ENCODE results near the gene ZFAND3.

Gene ZFAND3

DNA sequence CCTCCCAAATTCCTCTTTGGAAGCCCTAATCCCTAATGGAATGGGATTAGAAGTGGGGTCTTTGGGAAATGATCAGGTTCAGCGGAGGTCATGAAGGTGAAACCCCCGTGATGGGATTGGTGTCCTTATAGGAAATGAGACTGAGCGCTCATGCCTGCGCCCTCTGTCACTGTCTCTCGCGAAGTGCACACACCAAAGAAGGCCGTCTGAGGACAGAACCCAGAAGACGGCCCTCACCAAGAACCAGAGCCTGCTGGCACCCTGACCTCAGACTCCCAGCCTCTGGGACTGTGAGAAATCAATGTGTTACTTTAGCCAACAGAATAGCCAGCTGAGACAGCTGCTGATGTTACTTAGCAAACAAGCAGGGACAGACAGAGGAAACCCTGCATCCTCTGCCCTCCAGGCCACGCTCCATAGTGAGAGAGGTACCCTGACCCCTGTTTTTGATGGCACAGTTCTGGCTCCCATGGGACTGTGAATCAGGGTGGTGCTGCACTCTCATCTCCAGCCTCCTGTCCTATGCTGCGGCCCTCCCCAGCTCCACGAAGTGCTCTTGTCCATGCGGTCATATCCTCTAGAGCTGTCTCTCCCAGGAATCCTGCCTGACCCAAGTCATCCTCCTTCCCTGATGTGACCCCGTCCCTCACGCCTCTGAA is 369.3 kb downstream of the ZFAND3 start:
- Mint-ChIP-seq H3K4me3 (no peak overlapping the region), H3K9me3 (no peaks in the 10 kb centered on the region), H3K27ac (no peak overlapping the region), H3K27me3 (no peaks in the 10 kb centered on the region), H3K36me3 (ENCODE audit: low read depth) (peaks cover 17% of the 10 kb centered on the region), H3K4me1 (ENCODE audit: low read depth) (no peaks in the 10 kb centered on the region)

DNA sequence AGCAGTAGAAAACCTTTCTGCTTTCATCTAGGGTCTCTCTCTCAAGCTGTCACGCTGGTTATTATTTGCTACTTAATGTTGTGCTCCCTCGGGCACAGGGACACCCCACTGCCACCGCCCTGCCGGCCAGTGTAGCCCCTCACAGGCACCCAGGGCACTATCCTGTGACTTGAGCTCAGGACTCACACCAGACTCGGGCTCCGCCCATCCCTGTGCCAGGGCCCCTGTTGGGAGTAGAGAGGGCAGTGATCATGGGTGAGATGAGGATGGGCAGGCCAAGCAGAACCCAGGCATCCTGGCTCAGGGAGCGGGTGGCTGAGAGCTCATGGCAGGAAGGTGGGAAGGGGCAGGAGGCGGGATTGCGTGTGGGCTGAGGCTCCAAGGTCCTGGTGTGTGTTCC is 371.9 kb downstream of the ZFAND3 start:
- Mint-ChIP-seq H3K27me3 (no peaks in the 10 kb centered on the region), H3K4me3 (no peak overlapping the region), H3K27ac (no peak overlapping the region), H3K4me1 (ENCODE audit: low read depth) (no peaks in the 10 kb centered on the region), H3K9me3 (no peaks in the 10 kb centered on the region), H3K36me3 (ENCODE audit: low read depth) (peaks cover 13% of the 10 kb centered on the region)

DNA sequence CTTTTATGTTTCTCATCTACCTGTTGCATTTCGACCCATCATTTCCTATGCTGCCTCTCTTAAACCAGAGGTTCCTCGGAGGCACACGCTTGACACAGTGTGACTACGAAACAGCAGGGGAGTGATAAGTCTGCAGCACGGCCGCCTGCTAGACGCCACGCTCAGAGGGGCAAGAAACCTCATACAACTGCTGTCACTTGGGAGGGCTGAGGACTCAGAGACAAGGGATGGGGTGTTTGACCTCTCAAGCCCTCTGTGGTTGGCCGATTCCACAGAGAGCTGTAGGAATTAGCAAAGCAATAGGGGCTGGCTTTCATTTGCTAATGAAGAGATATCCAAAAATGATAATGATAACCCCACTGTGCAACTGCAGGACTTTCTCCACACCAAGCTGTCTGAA is 372.5 kb downstream of the ZFAND3 start:
- Mint-ChIP-seq H3K4me1 (ENCODE audit: low read depth) (no peaks in the 10 kb centered on the region), H3K4me3 (no peak overlapping the region), H3K27ac (no peak overlapping the region), H3K36me3 (ENCODE audit: low read depth) (peaks cover 12% of the 10 kb centered on the region), H3K9me3 (no peaks in the 10 kb centered on the region), H3K27me3 (no peaks in the 10 kb centered on the region)

DNA sequence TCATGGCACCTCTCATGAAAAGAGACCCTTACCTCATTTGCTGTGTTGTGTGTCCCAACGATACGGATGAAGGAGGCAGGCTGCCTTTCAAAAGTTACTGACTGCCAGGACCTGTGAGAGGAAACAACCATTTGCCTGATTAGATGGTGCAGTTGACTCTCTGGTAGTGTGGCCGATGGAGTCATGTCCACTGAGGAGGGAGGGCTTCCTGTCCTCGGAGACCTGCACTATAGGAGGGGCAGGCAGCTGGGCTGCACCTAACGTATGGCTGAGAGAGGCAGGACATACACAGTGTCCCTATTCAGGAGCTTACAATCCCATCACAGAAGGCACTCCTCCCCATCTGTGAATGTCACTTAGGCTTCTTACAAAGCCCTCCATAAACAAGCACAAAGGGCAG is 373.0 kb downstream of the ZFAND3 start:
- no peak overlapping the region for H3K4me3 Mint-ChIP-seq
- no peaks in the 10 kb centered on the region for H3K9me3 Mint-ChIP-seq
- no peak overlapping the region for H3K27ac Mint-ChIP-seq
- no peaks in the 10 kb centered on the region for H3K4me1 Mint-ChIP-seq (ENCODE audit: low read depth)
- H3K36me3 Mint-ChIP-seq (ENCODE audit: low read depth): peaks cover 9% of the 10 kb centered on the region
- no peaks in the 10 kb centered on the region for H3K27me3 Mint-ChIP-seq

DNA sequence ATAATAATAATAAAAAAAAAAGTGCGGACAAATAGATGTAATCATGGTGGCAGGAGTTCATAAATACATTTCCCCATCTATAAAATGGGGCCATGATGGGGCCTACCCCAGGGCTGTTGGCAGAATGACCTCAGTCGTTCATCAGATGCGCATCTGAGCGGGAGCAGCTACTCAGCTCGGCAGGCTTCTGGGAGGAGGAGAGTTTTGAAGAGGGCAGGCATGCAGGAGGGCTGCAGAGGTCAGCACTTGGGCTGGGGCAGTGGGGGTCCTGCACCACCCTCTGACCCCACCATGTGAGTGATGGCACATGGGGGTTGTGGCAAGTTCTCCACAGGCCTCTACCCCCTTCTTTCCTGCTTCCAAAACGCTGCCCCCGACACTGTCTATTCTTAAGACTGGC is 373.5 kb downstream of the ZFAND3 start:
- Mint-ChIP-seq H3K36me3 (ENCODE audit: low read depth) (peaks cover 9% of the 10 kb centered on the region), H3K9me3 (no peaks in the 10 kb centered on the region), H3K4me3 (no peak overlapping the region)

DNA sequence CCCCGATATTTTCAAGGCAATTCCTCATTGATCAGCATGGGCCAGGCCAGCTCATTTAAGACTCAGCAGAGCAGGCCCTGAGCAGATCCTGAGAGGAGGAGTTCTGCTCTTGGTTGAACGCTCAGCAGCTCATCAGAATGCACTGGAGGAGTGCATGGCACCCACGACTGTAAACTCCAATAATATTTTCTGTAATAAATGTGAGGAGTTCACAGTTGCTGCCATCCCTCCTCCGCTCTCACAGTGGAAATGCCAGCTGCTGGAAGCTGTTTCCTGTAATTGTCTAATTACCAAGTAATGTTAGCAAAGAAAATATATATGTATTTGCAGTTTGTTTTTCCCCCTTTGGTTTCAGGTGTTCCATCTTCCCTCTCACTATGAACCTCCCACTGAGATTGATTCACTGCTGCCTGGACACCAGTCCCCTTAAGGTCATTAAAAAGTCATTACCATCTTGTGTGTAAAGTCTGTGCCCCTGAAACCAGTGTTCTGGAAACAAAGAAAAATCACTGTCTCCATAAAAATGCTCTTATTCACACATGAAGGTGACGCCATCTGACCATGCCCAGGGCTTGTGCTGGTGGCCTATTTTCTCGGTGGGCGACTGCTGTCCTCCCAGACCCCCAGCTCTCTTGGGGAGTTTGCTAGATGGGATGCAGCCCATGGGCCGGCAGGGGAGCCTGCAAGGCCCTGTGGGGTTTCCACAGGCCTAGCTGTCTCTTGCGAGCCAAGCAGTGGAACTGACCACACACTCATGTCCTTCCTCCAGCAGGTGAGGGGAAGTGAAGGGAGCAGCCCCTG is 374.2 kb downstream of the ZFAND3 start:
- peaks cover 9% of the 10 kb centered on the region for H3K36me3 Mint-ChIP-seq (ENCODE audit: low read depth)
- H3K27ac Mint-ChIP-seq: no peak overlapping the region
- no peak overlapping the region for H3K4me3 Mint-ChIP-seq
- H3K9me3 Mint-ChIP-seq: no peaks in the 10 kb centered on the region
- H3K27me3 Mint-ChIP-seq: no peaks in the 10 kb centered on the region
- no peaks in the 10 kb centered on the region for H3K4me1 Mint-ChIP-seq (ENCODE audit: low read depth)

More for the DNA sequence above, 373.5 kb downstream of the ZFAND3 start:
- Mint-ChIP-seq H3K27ac (no peak overlapping the region), H3K4me1 (ENCODE audit: low read depth) (no peaks in the 10 kb centered on the region), H3K27me3 (no peaks in the 10 kb centered on the region)

DNA sequence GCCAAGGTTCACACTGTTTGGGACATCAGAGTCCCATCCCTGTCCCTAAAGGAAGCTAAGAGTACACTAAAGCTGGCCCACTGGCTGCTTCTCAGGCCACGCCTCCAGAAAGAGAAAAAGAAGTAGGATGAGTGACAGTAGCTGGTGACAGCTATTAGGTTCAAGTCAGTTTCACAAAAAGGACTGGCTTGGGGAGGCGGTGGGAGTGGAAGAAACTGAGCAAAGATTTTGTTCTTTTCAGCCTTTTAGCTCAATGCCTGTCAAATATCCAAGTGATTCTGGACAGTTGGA is 374.7 kb downstream of the ZFAND3 start:
- no peaks in the 10 kb centered on the region for H3K4me1 Mint-ChIP-seq (ENCODE audit: low read depth)
- H3K27me3 Mint-ChIP-seq: no peaks in the 10 kb centered on the region
- H3K36me3 Mint-ChIP-seq (ENCODE audit: low read depth): peaks cover 9% of the 10 kb centered on the region
- no peak overlapping the region for H3K4me3 Mint-ChIP-seq
- H3K9me3 Mint-ChIP-seq: no peaks in the 10 kb centered on the region
- H3K27ac Mint-ChIP-seq: no peak overlapping the region

DNA sequence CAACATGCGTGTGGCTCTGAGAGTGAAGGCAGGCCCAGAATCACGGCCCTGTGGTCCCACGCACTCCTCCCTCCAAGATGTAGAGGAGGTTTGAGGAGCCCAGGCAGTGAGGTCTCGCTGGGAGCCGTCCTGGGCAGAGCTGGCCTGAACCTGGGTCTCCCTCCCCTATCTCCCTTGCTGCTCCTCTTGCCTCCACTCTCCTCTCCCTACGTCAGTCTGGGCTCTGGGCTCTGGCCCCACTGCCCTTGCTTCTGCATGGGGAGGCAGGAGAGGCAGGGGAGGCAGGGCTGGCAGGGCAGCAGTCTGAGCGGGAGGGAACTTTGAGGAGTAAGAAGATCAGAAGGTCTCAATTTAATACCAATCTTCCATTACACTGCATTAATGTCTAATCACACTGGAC is 375.1 kb downstream of the ZFAND3 start:
- Mint-ChIP-seq H3K9me3 (no peaks in the 10 kb centered on the region), H3K36me3 (ENCODE audit: low read depth) (peaks cover 9% of the 10 kb centered on the region), H3K27me3 (no peaks in the 10 kb centered on the region), H3K4me3 (no peak overlapping the region), H3K4me1 (ENCODE audit: low read depth) (no peaks in the 10 kb centered on the region), H3K27ac (no peak overlapping the region)

DNA sequence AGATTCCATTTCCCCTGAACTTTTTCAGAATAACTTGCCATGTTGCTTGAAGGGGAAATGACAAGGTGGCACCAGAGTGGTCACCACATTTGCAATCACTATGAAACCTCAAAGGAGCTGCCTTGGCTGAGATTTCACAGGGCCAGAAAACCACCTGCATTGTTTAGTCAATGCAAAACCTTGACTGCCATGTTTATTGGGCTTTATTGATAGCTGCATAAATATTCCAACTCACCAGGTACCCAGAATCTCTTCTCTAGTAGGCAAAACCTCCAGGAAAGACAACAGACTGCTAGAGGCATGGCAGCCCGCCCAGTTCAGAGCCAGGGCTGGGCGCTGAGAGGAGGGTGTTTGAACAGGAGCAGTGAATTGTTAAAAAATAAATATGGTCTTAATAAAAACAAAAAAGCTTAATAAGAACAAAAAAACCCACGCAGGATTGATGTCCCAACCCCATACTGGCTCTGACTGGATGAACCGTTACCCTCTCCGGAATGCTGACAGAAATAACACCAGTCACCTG is 375.6 kb downstream of the ZFAND3 start:
- no peak overlapping the region for H3K4me3 Mint-ChIP-seq
- H3K27ac Mint-ChIP-seq: no peak overlapping the region
- H3K27me3 Mint-ChIP-seq: no peaks in the 10 kb centered on the region
- H3K36me3 Mint-ChIP-seq (ENCODE audit: low read depth): peaks cover 9% of the 10 kb centered on the region
- H3K4me1 Mint-ChIP-seq (ENCODE audit: low read depth): no peaks in the 10 kb centered on the region
- no peaks in the 10 kb centered on the region for H3K9me3 Mint-ChIP-seq

DNA sequence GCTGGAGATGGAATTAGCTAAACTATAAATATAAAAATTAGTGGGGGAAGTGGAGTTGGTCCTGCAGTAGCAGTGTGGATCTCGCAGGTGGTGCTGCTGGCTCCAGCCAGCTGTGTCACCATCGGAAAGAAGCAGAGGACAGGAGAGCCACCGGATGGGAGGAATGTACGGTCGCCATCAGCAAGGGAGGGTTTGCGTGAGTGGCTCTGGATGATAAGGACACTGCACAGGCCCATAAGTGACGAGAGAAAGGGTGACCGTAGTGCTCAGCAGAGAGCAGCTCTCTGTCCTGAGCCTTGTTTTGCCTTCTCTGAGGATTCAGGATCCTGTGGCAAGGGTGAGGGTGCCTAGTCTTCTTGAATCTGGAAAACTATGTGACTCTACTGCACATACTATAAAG is 378.7 kb downstream of the ZFAND3 start:
- Mint-ChIP-seq H3K27me3 (no peaks in the 10 kb centered on the region), H3K27ac (no peak overlapping the region), H3K36me3 (ENCODE audit: low read depth) (peaks cover 5% of the 10 kb centered on the region), H3K9me3 (no peaks in the 10 kb centered on the region), H3K4me3 (no peak overlapping the region), H3K4me1 (ENCODE audit: low read depth) (no peaks in the 10 kb centered on the region)

Measured in stimulated activated naive CD8-positive, alpha-beta T cell treated with anti-CD3 and anti-CD28 coated beads, Interleukin-15, Interleukin-2, amounts not matched to agents 100 ng/mL and 50 ng/mL, for 24 hours (primary cell).